Lower lobe of right lung (tissue), 2 donors: ENCODE data around the gene HPS5. TPM values are rescaled to one million over a fixed set of nuclear protein-coding genes. Genes with fewer than 3 reads are reported as not detected.
"Not testable (repeated sequence)": the region's sequence is repeated elsewhere in the genome, so short reads cannot be mapped to it uniquely, and the experiment has no call there.

Experiments used
- ATAC-seq, 2 donors: fragments of 200-7000 bp; cut with Tn5 transposase; one replicate each; pipeline ENCODE4 v1.9.1; 2020 to 2022; ENCODE audit warnings: mild to moderate bottlenecking in 2 of 2, moderate library complexity in 2 of 2
- DNase-seq: peaks from one replicate; pipeline ENCODE4 v3.0.0-alpha.2; 2020
- H3K27ac ChIP-seq: fragments of 200-600 bp; one replicate; pipeline ENCODE4 v1.8.0; 2022
- H3K27me3 ChIP-seq: fragments of 200-600 bp; one replicate; pipeline ENCODE4 v1.8.0; 2022; ENCODE audit warnings: low read depth
- H3K36me3 ChIP-seq: fragments of 200-600 bp; one replicate; pipeline ENCODE4 v1.8.0; 2022; ENCODE audit warnings: mild to moderate bottlenecking
- H3K4me1 ChIP-seq: fragments of 200-600 bp; one replicate; pipeline ENCODE4 v1.8.0; 2022
- H3K4me3 ChIP-seq: fragments of 200-600 bp; one replicate; pipeline ENCODE4 v1.8.0; 2022; ENCODE audit warnings: mild to moderate bottlenecking
- H3K9me3 ChIP-seq: fragments of 200-600 bp; one replicate; pipeline ENCODE4 v1.8.0; 2022
- intact Hi-C: fragments of 100-400 bp; cut with DNase I; formaldehyde crosslinking; loops from one replicate; pipeline ENCODE4 v1.11.0; 2022
- total RNA-seq: library from RNA; stranded (reverse); fragmentation: NEBNext Ultra II Directional; extraction: Animal tissue kit (Norgen Biotek cat#: 25700); gene quantifications from one replicate; pipeline ENCODE4 v1.2.1, GENCODE V29; 2021
- TF ChIP-seq, protein P1 (sequence below): fragments of 200-600 bp; IDR thresholded peaks from one replicate; pipeline ENCODE4 v1.8.0; 2022; ENCODE audit warnings: antibody characterized with exemption, mild to moderate bottlenecking
- donor health status: DM: no; HTN: yes; CAD: no; lungs with severe emphysema.

HPS5 gene
- total RNA-seq, 1 donor from 2014 or later = 32.1 TPM

- no peak for ATAC-seq
Observed at GRCh38 chr11:18254781-18255361, 67.1 kb downstream of the HPS5 start.

GRCh38 chr11:18253778-18254338 is 68.1 kb downstream of the HPS5 start:
- DNase-seq (no peak), ATAC-seq (no peak)
- no peak overlapping the region for H3K4me3 ChIP-seq
- H3K9me3 ChIP-seq = no peaks in the 10 kb centered on the region
- H3K36me3 ChIP-seq = no peaks in the 10 kb centered on the region
- no peaks in the 10 kb centered on the region for H3K4me1 ChIP-seq
- TF ChIP-seq, protein P1, sequence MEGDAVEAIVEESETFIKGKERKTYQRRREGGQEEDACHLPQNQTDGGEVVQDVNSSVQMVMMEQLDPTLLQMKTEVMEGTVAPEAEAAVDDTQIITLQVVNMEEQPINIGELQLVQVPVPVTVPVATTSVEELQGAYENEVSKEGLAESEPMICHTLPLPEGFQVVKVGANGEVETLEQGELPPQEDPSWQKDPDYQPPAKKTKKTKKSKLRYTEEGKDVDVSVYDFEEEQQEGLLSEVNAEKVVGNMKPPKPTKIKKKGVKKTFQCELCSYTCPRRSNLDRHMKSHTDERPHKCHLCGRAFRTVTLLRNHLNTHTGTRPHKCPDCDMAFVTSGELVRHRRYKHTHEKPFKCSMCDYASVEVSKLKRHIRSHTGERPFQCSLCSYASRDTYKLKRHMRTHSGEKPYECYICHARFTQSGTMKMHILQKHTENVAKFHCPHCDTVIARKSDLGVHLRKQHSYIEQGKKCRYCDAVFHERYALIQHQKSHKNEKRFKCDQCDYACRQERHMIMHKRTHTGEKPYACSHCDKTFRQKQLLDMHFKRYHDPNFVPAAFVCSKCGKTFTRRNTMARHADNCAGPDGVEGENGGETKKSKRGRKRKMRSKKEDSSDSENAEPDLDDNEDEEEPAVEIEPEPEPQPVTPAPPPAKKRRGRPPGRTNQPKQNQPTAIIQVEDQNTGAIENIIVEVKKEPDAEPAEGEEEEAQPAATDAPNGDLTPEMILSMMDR = no peak
- H3K27ac ChIP-seq = no peak overlapping the region
- intact Hi-C loops = no loop called here
- no peaks in the 10 kb centered on the region for H3K27me3 ChIP-seq

More at GRCh38 chr11:18254781-18255361, 67.1 kb downstream of the HPS5 start:
- Histone ChIP-seq H3K9me3 (no peaks in the 10 kb centered on the region), H3K36me3 (no peaks in the 10 kb centered on the region), H3K27ac (no peak overlapping the region), H3K4me3 (no peak overlapping the region), H3K27me3 (no peaks in the 10 kb centered on the region), H3K4me1 (no peaks in the 10 kb centered on the region)
- DNase-seq = no peak
- TF ChIP-seq, protein P1 = no peak
- intact Hi-C loops = no loop called here

GRCh38 chr11:18253233-18253632 is 68.7 kb downstream of the HPS5 start:
- DNase-seq (no peak), ATAC-seq (no peak)
- H3K27me3 ChIP-seq = no peaks in the 10 kb centered on the region
- intact Hi-C loops = no loop called here
- no peaks in the 10 kb centered on the region for H3K4me1 ChIP-seq
- no peaks in the 10 kb centered on the region for H3K36me3 ChIP-seq
- TF ChIP-seq, protein P1 = no peak
- no peak overlapping the region for H3K27ac ChIP-seq
- no peaks in the 10 kb centered on the region for H3K9me3 ChIP-seq
- no peak overlapping the region for H3K4me3 ChIP-seq

DNA sequence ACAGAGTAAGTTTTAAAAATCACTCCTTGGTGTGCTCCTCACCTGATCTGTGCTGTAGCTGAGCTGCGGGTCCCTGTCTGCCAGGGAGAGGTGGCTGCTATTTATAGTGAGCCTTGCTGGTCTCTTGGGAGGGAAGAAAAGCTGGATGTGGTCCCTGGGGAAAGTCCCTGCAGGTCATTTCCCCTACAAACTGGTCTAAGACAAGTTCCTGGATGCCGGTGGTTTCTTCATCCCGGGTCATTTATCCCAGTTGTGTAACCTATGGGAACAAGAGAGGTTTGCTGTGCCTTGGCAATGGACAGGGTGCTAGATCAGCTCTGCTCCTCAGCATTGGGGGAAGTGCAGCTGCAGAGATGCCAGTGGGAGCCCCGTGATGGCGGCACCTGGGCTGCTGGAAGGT is 73.4 kb downstream of the HPS5 start, which contains the start of gene SAA2:
TSS of gene SAA2 (minus strand) at position 108 of the 400 bp plus-strand sequence. CDS start 657 bp downstream, outside the sequence.
- Histone ChIP-seq H3K27ac (no peak within 1 kb of the TSS), H3K27me3 (no peaks in the 10 kb centered on the region), H3K36me3 (no peaks in the 10 kb centered on the region), H3K9me3 (no peaks in the 10 kb centered on the region), H3K4me3 (no peak within 1 kb of the TSS), H3K4me1 (no peaks in the 10 kb centered on the region)
- intact Hi-C loops = no loop called here
- ATAC-seq (no peak), DNase-seq (no peak)
- TF ChIP-seq, protein P1 = no peak

- H3K27me3 ChIP-seq, H3K27ac ChIP-seq, ATAC-seq, H3K9me3 ChIP-seq, DNase-seq, H3K4me3 ChIP-seq, H3K36me3 ChIP-seq, H3K4me1 ChIP-seq, intact Hi-C loops: not testable (repeated sequence)
Observed at GRCh38 chr11:18247191-18247581, 74.8 kb downstream of the HPS5 start.

- DNase-seq, H3K4me1 ChIP-seq, H3K9me3 ChIP-seq, intact Hi-C loops, H3K27me3 ChIP-seq, H3K36me3 ChIP-seq: not testable (repeated sequence)
- Histone ChIP-seq H3K4me3 (peak overlapping the region; percentile 14), H3K27ac (peak overlapping the region; percentile 25)
- ATAC-seq = peak; percentile 60 to 66
Observed at GRCh38 chr11:18246379-18247190, 75.4 kb downstream of the HPS5 start.
